Fibroblast of mammary gland (primary cell): ENCODE measurements around the gene ARHGAP19.

Experiments
- DNase-seq: peaks from one replicate; pipeline ENCODE4 v3.0.0-alpha.2; 2010; ENCODE audit warnings: low read depth
- H3K4me3 ChIP-seq: 2 replicates; pipeline ENCODE4 v1.5.1; 2011; ENCODE audit warnings: low read depth, mild to moderate bottlenecking, low read length, moderate library complexity; ENCODE audit not compliant: control insufficient read depth
- CTCF ChIP-seq: conservative IDR thresholded peaks from 2 replicates; pipeline ENCODE4 v1.5.1; 2011; ENCODE audit warnings: low read depth, low read length, inconsistent platforms; ENCODE audit not compliant: control insufficient read depth, insufficient read depth

The ARHGAP19 gene

DNA sequence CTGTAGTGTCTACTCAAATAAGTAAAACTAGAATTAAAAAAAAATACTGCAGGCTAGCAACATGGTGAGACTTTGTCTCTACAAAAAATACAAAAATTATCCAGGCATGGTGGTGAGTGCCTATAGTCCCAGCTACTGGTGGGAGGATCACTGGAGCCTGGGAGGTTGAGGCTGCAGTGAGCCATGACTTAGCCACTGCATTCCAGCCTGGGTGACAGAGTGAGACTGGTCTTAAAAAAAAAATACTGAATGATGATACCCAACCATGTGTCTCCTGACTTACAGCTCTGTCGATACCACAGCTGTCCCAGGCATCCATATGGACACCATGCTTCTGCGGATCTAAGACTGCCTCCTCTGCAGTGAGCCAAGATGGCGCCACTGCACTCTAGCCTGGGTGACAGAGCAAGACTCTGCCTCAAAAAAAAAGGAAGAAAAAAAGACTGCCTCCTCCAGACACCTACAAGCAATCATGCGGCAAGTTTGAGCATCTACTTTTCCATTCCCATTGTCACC, 18.7 kb upstream of the ARHGAP19 start:
- DNase-seq, result peak; percentile 46
- H3K4me3 ChIP-seq, result no peak overlapping the region
- no peak for TF ChIP-seq CTCF

- H3K4me3 ChIP-seq, result no peak overlapping the region
- no peak for TF ChIP-seq CTCF
- no peak for DNase-seq
These were observed 15.7 kb upstream of the ARHGAP19 start for GRCh38 chr10:97307866-97308780.

GRCh38 chr10:97307441-97307840, 15.0 kb upstream of the ARHGAP19 start:
- DNase-seq, result no peak
- H3K4me3 ChIP-seq, result no peak overlapping the region

DNA sequence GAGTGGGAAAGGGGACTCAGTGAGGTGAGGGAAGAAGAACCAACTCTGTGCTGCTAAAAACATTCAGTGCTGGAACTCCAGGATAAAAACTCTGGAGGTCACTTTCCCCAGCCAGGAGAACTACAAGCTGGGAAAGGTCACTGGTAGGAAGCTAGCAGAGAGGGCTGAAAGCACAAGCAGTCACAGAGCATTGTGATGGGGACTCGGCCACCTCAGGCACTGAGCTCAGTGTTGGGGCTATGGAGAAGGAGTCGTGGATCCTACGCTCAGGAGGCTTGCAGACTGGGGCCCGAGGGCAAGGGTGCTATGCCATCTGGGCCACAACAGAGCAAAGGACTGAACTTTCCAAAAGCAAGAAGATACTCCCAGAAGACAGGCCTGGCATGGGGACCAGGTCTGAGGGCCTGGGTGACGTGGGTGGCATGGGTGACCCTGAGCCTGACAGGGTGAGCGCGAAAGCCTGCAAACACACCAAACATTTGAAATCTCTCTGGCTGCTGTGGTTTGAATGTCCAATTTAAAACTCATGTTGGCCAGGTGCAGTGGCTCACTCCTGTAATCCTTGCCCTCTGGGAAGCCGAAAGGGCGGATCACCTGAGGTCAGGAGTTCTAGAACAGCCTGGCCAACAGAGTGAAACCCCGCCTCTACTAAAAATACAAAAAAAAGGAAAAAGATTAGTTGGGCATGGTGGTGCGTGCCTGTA, 9.8 kb upstream of the ARHGAP19 start:
- no peak for TF ChIP-seq CTCF
- no peak for DNase-seq

More at GRCh38 chr10:97307441-97307840, 15.0 kb upstream of the ARHGAP19 start:
- no peak for TF ChIP-seq CTCF

GRCh38 chr10:97300980-97301379, 8.5 kb upstream of the ARHGAP19 start:
- DNase-seq, result no peak
- TF ChIP-seq CTCF, result no peak
- H3K4me3 ChIP-seq, result no peak overlapping the region

More for the DNA sequence above, 9.8 kb upstream of the ARHGAP19 start:
- H3K4me3 ChIP-seq, result no peak overlapping the region

DNA sequence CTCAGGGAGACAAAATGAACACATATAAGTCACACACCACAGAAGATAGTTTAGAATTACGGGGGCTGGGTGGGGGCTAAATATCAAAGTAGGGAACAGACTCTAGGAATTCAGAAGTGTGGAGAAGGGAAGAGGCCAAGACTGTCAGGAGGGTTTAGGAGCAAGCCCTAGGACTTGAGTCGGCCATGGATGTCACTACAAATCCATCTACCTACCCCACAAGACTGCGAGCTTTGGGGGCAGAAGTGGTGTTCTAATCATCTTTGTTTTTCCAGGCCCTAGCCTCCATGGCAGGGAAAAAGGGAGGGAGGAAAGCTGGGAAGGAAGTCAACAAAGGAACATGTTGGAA, 5.8 kb upstream of the ARHGAP19 start:
- no peak for DNase-seq
- H3K4me3 ChIP-seq, result no peak overlapping the region
- no peak for TF ChIP-seq CTCF
